GM19023 (cell line): ENCODE data around the gene JMJD6.
"Not testable (repeated sequence)": the region's sequence is repeated elsewhere in the genome, so short reads cannot be mapped to it uniquely, and the experiment has no call there.

Experiments
- ATAC-seq: cut with Tn5 transposase; IDR thresholded peaks from one replicate; pipeline ENCODE4 v1.9.1; 2021; ENCODE audit warnings: mild to moderate bottlenecking, moderate library complexity; ENCODE audit not compliant: unreplicated experiment

Gene JMJD6

GRCh38 chr17:76726231-76726775 lies at the start of gene JMJD6:
JMJD6 (minus strand) TSS chr17:76726606; CDS start chr17:76726475, 131 bp downstream.
- ATAC-seq = peak; percentile 75

- no peak for ATAC-seq
Observed at GRCh38 chr17:76775021-76775600, 48.7 kb upstream of the JMJD6 start.

- ATAC-seq = no peak
Observed at GRCh38 chr17:76772842-76773525, 46.6 kb upstream of the JMJD6 start.

GRCh38 chr17:76758570-76758969 lies 32.2 kb upstream of the JMJD6 start:
- no peak for ATAC-seq

- ATAC-seq = no peak
Observed at GRCh38 chr17:76757256-76757655, 30.9 kb upstream of the JMJD6 start.

GRCh38 chr17:76755285-76755684 lies 28.9 kb upstream of the JMJD6 start:
- ATAC-seq = no peak

- no peak for ATAC-seq
Observed at GRCh38 chr17:76753061-76753961, 26.9 kb upstream of the JMJD6 start.

GRCh38 chr17:76752006-76752405 lies 25.6 kb upstream of the JMJD6 start:
- no peak for ATAC-seq

GRCh38 chr17:76751416-76751993 lies 25.1 kb upstream of the JMJD6 start:
- ATAC-seq = no peak

GRCh38 chr17:76748657-76749056 lies 22.3 kb upstream of the JMJD6 start:
- ATAC-seq = no peak

GRCh38 chr17:76747716-76748363 lies 21.4 kb upstream of the JMJD6 start:
- ATAC-seq = no peak

- not testable (repeated sequence) for ATAC-seq
Observed at GRCh38 chr17:76745785-76746184, 19.4 kb upstream of the JMJD6 start.

GRCh38 chr17:76744747-76745146 lies 18.3 kb upstream of the JMJD6 start:
- no peak for ATAC-seq

GRCh38 chr17:76742958-76743357 lies 16.6 kb upstream of the JMJD6 start:
- no peak for ATAC-seq

- no peak for ATAC-seq
Observed at GRCh38 chr17:76740329-76741118, 14.1 kb upstream of the JMJD6 start.

GRCh38 chr17:76739568-76740115 lies 13.2 kb upstream of the JMJD6 start:
- ATAC-seq = not testable (repeated sequence)

GRCh38 chr17:76738468-76738850 lies 12.1 kb upstream of the JMJD6 start:
- ATAC-seq = no peak

- ATAC-seq = peak; percentile 60
Observed at GRCh38 chr17:76737676-76738467, 11.5 kb upstream of the JMJD6 start, which contains the start of gene MFSD11. MFSD11 (plus strand) TSS chr17:76738119; CDS start chr17:76738353, 234 bp downstream.
